HG03521 (cell line): ENCODE results near the gene ANKH.
A peak's percentile ranks its signal among the peaks of the same experiment; 100 is the strongest.
"Not testable (repeated sequence)": the region's sequence is repeated elsewhere in the genome, so short reads cannot be mapped to it uniquely, and the experiment has no call there.

Experiments used
- ATAC-seq: cut with Tn5 transposase; IDR thresholded peaks from one replicate; pipeline ENCODE4 v1.9.1; 2021; ENCODE audit warnings: mild to moderate bottlenecking, moderate library complexity; ENCODE audit not compliant: unreplicated experiment

Gene ANKH

DNA sequence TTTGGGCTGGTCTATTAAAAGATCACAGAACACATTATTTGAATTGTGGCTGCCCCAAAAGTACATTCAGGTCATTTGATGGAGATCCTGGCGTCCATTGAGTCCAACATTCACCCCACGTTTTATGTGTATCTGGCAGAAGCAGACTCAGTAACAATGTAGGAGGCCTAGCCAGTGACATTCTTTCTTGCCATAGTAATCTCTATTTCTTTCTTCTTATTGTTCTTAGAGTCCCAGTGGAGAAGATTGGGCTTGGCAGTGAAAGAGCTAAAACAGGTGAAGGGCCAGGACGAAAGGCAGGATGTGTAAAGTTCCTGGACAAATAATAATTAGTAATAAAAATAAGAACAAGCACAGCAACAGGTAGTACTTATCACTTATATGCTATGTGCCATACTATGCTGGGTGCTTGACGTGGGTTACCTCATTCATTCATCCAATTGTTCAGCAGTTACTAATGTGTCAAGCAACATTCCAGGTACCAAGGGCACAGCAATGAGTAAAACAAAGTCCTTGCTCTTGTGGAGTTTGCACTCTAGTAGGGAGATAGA is 12.6 kb upstream of the ANKH start:
- ATAC-seq, result no peak

DNA sequence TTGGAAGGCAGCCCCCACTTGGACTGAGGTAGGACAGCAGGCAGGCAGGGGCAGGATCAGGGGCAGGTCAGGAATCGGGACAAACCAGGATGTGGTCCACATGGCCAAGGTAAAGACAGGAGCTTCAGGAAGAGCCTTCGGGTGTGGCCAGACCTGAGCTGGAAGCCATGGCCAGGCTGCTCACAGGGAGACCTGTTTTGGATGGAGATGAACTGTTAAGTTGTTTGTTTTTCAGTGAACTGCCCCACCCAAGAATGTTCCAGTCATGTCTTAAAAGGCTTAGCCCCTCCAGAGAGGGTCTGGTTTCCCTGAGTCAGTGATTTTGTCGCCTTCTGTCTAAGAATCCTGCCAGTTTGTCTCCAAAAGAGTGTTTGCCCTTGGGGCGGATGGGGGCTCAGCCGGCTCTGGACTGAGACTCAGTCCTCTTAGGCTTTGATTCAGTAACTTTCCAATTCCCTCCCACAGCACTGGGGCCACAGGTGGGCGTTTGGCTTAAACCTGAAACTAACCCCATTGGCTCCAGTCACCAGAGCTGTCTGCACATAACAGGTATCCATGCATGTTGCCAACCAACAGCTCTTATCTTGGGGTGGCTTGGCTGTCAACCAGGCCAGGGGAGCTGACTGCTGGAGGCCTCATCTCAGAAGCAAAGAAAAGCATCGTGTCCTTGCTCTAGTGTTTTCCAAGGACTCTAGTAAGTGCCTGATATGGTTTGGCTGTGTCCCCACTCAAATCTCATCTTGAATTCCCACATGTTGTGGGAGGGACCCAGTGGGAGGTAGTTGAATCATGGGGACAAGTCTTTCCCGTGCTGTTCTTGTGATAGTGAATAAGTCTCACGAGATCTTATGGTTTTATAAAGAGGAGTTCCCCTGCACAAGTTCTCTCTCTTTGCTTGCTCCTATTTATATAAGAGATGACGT is 11.3 kb upstream of the ANKH start:
- no peak for ATAC-seq

DNA sequence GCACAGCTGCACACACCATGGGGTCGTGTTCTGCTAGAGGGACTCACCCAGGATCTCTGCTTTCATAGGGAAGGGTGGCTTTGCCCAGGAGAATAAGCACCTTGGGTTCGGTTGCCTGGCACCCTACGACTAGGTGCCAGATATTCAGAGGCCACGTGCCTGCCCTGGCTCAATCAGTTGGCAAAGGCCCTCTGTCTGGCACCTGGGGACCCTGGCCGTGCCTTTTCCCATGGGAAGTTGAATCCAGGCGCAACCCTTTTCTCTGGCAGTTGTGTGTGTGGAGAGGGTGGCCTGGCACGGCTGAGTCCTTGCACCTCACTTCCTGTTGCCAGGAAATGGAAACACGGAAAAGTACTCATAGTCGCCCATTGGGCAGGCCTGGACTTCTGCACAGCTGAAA is 10.2 kb upstream of the ANKH start:
- ATAC-seq, result no peak

DNA sequence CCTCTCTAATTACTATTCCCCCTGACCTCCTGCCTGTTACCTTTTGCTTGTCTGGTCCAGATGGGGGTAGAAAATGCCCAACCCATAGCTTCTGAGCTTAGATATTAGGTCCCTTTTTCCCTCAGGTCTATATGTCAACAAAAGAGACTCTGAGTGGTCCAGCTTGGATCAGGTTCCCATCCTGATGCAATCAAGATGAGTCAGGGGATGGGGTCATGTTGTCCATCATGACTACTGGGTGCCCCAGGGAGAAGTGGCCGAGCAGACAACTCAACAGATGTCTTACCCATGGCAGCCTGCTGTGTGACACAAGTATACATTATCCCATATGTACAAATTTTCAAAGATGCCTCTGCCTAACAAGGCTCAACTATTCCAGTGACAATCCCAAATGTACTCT is 9.1 kb upstream of the ANKH start:
- ATAC-seq, result no peak

DNA sequence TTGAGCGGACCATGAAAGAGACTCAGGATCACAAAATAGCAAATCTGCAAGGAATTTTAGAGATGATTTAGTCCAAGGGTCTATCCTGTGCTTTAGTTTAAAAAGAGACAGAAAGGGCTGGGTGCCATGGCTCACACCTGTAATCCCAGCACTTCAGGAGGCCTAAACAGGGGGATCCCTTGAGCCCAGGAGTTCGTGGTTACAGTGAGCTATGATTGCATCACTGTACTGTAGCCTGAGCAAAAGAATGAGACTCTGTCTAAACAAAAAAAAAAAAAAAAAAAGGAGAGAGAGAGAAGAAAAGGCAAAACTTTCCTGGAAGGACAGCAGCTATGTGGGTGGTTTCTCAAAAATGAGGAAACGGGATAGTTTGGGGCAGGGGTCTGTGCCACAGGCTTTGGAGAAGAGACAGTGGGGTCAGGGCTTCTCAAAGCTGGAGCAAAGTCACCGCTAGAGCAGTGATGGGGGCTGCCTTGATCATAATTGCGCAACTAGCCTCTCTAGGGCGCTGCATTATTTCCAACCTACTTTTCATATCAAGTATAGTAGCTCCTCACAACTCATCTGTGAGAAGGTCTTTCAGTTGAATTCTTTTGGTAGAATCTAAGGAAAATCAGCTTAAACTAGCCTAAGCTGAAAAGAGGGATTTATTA is 8.5 kb upstream of the ANKH start:
- ATAC-seq, result no peak

DNA sequence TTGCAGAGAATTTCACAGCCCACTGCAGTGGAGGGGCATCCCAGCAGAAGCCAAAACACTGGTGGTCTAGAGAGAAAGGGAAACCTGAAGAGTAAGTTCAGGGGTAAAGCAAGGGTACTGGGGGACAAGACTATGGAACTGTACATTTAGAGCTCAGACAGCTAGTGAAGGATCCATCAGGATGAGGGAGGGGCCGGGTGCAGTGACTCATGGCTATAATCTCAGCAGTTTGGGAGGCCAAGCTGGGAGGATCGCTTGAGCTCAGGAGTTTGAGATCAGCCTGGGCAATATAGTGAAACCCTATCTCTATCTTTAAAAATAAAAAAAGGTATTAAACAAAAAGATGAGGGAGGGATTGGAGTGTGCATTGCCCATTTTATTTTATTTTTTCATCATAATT is 7.8 kb upstream of the ANKH start:
- ATAC-seq, result no peak

DNA sequence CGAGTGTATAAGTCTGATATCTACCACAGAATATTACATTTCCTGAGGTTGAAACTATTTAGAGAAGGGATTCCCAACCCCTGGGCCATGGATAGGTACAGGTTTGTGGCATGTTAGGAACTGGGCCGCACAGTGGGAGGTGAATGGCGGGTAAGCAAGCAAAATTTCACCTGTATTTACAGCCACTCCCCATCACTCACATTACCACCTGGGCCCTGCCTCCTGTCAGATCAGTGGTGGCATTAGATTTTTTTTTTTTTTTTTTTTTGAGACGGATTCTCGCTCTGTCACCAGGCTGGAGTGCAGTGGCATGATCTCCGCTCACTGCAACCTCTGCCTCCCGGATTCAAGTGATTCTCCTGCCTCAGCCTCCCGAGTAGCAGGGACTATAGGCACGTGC is 6.6 kb upstream of the ANKH start:
- not testable (repeated sequence) for ATAC-seq

DNA sequence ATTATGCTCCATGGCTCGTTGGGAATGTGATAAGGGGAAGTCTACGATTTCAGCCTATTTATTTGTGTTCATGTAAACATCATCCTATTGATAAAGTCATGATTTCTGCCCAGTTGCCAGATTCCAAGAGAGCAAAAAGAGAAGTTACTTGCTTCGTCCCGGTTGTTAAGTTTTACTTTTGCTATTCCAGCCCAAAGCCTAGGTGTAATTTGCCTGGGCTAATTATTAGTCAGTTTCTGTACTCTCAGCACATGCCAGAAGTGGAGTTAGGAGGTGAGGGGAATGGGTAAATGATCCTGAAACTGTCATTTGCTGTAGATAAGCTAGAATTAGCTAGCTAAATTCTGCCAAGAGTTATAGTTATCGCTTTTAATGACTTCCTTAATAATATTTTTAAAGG is 4.5 kb upstream of the ANKH start:
- no peak for ATAC-seq

DNA sequence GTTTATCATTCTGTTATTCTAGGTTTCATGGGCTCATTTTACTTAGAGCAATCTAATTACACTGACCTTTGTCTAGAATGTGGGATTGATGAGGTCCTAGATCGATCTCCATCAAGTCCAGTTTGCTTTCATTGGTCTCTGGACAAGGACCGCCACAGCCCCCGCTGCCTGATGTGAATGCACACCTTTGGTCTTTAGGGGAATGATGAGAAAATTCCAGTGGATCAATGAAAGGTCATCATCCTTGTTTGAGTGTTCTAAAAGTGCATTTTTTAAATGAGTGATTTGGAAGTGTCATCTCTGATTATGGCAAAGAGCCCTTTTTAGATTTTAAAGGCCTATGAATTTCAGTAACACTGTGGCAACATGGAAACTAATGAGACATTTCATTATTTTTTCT is 2.2 kb upstream of the ANKH start:
- ATAC-seq, result no peak

DNA sequence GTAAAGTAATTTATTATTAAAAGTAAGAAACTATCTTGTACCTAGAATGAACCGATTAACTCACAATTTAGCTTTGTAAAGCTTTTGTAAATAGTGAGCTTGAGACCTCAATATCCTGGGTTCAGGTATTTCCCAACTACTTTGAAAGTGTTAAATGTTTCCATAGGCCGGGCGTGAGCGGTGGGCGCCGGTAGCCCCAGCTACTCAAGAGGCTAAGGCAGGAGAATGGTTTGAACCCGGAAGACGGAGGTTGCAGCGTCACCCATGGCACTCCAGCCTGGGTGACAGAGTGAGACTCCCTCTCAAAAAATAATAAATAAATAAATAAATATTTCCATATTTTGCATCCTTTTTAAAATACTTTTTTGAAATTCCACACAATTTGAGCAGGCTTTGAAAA is 1.5 kb upstream of the ANKH start:
- ATAC-seq, result no peak

DNA sequence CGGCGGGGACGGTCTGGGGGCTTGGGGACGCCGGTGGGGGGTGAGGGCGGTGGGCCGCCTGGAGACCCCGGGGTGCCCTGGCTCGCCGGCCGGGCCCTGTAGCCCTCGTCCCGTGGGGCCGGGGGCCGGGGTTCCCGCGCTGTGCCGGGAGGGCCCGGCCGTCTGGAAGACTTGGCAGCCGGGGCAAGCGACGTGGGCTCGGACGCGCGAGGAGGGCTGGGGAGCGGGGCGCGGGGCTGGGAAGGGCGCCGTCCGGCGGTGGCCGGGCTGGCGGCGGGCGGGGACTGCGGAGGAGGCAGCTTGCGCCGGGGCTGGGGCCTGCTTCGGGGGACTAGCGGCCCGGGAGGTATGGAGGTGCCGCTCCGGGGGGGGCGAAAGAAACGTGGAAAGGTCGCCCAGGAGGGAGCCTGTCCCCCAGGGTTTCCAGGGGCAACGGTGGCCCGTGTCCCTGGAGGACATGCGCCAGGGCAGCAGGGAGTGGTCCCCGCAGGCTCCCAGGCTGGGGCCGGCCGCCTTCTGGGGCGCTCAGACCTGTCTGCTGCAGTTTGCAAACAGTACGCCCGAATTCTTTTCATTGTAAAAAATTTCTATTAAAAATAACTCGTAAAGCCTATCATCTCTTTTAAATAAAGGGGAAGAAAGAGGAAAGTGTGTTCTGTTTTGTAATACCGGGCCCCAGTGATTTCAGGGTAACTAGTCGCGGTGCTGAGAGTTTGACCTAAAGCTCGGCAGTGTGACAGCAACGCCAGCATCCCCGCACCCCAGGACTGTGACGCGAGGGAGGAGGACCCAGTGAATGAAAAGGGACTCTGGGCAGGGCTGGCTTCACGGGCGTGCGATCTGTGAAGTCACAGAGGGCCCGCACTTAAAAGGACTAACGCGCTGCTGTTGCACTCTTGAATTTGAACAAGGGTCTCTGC is 752 bp upstream of the ANKH start:
- ATAC-seq, result peak; percentile 35

DNA sequence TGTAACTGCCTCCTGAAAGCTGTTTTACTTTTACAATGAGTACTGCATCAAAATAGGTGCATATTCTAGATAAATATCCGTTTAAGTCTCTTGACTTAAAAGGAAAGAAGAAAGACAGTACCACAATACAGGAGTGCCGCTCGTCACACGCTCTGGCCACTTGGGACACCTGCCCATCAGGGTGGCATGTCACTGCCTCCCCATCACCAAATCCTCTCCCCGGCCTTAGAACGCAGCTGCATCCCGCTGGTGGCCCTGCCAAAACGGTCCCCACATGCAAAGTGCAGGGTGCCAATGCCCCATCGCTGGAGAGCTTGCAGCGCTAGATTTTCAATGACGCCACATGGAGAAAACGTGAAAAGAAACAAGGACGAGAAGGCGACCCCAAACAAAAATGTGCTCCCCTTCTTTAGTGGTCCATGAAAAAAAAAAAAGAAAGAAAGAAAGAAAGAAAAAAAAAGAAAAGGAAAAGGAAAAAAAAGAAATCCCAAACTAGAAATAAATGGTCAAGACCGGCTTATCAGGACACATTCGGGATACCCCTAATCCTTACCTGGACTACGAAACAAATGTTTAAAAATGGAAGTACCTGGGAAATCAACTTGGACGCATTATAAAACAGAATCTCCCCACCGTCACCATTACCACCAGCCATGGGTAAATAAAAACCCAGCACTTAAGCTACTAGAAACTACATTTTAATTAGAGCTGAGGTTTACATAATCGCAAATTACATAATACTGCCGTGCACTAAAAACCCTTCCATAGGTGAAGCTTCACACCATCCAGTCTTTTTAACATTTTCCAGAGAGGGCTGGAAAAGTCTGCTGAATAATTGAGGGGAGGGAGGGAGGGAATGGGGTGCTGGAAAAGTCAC is 1.0 kb downstream of the ANKH start:
- no peak for ATAC-seq

DNA sequence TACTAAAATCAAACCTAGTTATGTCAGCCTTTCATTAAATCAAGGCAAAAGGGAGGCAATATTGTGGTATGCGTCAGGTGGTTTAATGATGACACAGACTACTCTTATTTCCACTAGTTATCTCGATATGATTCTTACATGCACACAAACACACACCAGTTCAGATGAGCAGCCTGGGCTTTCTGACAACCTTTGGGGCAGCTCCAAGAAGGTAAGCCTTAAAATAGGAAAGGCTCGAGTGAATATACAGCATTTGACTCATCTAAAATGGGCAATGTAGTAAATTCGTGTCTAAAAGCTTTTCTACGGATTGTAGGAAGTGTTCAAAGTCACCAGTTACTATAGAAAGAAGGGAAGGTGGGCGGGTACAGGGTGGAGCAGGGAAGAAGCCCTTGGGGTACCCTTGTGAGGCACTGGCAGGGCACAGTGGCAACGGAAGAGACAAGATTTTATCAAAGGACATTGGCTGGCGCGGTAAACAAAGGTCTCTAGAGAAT is 1.9 kb downstream of the ANKH start:
- ATAC-seq, result no peak

DNA sequence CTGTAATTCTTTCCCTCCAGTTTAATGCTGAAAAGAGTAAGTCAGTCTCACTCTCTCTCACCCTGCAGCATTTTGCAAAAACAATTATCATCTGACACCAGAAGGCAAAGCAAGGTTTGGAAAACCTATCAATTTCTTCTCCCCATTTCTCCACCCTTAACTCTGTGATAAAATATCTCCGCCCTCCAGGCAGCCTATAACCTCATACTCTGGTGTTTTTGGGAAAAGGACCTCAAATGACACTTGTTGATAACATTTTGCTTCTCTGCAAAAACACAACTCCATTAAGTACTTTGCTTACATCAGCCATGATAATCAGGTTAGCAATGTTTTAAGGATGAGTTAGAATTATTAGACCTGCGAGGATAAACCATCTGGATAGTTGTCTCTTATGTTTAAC is 2.3 kb downstream of the ANKH start:
- no peak for ATAC-seq

DNA sequence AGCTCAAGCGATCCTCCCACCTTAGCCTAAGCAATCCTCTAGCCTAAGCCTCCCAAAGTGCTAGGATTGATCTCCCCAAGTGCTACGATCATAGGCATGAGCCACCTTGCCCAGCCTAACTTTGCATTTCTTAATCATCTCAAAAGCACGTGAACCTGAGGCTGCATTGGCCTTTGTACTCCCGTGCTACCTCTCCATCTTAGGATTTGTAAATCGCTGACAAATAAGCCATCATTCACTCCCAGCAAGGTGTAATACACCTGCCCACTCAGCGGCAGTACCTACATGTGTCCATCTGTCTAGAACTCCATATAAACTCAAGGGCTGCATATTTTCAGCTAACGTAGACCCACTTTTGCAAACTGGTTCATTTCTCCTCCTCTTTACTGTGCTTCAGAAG is 2.8 kb downstream of the ANKH start:
- no peak for ATAC-seq

DNA sequence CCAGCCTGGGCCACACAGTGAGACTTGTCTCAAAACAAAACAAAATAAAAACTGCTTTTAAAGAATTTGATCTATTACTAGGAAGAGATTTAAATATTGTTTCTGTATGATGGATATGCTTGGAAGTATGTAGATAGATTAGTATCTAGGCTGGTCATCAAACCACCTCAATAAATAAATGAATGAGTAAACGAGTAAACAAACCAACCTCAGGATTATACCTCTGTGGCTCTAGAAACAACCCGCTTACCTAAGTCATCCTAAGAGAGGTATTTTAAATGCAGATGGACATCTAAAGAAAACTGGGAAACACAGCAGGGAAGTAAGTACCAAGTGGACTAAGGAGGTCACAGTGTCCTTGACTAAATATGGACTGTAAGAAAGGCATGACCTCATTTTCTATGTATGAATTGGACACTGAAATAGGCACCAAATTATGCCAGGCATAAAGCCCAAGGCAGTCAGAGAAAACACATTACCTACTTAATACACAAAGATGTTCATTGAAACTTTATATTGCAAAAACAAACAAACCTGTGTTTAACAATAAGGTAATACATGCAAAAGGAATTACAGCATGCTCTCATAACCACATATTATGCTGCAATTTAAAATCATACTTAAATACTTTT is 7.3 kb downstream of the ANKH start:
- ATAC-seq, result no peak

DNA sequence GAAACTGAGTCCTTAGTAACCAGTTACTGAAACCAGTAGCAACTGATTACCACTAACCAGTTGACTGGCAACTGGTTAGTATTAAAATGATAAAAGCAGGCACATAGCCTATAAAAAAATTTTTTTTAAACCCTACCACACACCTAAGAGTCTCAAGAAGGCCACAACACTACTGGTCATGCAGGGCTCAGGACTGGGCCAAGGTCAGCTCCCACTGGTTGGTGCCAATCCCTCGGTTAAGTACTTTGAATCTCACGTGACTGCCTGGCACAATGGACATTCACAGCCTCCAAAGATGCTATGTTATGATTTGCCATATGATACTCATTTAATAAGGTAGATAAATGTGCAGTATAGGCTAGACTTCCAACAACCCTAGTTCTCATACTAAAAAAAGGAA is 8.5 kb downstream of the ANKH start:
- no peak for ATAC-seq

DNA sequence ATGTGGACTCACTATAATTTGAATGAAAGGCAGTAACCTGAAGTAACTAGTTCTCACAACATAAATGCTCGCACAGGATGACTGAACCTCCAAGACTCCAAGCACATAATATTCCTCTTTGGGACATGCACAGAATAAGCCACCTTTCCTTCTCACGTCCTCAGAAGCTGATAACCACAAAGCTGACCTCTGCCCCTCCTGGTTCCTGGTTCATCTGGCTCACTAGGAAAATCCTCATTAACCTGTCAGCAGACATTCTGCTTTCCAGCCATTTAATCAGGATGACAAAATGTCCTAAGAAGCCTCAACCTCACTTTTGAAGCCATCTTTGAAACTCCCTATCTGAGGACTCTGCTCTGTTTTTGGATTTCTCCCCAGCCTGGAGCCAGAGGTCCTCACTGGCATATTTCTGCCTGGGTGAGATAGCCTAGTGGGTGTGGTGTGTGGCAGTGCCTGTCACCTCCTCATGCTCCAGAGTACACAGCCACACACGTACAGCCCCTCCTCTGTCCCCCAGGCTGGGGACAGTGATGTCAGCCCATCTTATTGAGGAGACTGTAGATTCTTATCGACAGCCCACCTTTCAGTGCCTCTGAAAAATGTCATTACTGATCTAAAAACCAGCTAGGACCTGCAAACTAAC is 10.3 kb downstream of the ANKH start:
- ATAC-seq, result no peak

DNA sequence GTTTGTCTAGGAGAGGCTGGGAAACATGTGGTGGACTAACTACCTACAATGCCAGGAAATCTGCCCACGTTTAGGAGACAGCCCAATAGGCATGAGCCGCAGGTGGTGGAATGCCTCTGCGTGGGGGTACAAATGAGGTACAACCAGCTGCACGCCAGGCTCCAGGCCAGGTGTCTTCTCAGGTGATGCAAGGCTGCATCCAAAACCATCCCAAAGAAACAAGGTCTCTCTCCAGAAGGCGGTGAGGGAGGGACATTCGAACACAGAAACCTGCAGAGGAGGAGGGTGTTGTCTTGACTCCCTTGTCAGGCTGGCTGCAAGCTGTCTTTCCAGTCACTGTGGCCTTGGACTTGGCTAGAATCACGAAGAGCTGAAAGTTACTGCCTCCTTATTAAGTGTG is 11.6 kb downstream of the ANKH start:
- ATAC-seq, result no peak
